Measurements from ENCODE around the gene ATR. TPM values are rescaled to one million over a fixed set of nuclear protein-coding genes. Genes with fewer than 3 reads are reported as not detected.
"Not testable (repeated sequence)": the region's sequence is repeated elsewhere in the genome, so short reads cannot be mapped to it uniquely, and the experiment has no call there.

The ATR gene
- total RNA-seq, 4 donors from 2014 or later: 15.0 to 36.0 (median 15.9) TPM

DNA sequence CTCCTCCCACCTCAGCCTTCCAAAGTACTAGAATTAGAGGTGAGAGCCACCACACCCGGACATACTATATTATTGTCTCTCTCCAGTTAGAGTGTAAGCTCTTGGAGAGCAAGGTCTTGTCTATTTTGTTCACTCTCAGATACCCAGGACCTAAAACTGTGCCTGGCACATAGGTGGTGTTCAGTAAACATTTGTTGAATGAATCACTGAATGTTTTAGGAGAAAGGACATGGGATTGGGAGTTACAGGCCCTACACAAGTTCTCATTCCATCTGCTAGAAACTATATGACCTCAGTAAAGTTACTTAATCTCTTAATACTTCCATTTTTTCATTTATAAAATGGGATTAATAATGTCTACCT lies 1.5 kb upstream of the ATR start:
- no peaks in the 10 kb centered on the region for H3K27me3 ChIP-seq
- 95% methylated on average over 1 of the region's 1 CpG for WGBS
- H3K4me1 ChIP-seq: peaks cover 29% of the 10 kb centered on the region
- no peak for DNase-seq (ENCODE audit: low spot score in 2 of 2)
- TF ChIP-seq, protein P1, sequence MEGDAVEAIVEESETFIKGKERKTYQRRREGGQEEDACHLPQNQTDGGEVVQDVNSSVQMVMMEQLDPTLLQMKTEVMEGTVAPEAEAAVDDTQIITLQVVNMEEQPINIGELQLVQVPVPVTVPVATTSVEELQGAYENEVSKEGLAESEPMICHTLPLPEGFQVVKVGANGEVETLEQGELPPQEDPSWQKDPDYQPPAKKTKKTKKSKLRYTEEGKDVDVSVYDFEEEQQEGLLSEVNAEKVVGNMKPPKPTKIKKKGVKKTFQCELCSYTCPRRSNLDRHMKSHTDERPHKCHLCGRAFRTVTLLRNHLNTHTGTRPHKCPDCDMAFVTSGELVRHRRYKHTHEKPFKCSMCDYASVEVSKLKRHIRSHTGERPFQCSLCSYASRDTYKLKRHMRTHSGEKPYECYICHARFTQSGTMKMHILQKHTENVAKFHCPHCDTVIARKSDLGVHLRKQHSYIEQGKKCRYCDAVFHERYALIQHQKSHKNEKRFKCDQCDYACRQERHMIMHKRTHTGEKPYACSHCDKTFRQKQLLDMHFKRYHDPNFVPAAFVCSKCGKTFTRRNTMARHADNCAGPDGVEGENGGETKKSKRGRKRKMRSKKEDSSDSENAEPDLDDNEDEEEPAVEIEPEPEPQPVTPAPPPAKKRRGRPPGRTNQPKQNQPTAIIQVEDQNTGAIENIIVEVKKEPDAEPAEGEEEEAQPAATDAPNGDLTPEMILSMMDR (IDR thresholded peaks at IDR 0.05): no peak
- TF ChIP-seq POLR2A (IDR thresholded peaks at IDR 0.05) (no peak), POLR2AphosphoS5 (IDR thresholded peaks at IDR 0.05) (no peak), EP300 (IDR thresholded peaks at IDR 0.05) (no peak)
- H3K9me3 ChIP-seq: no peaks in the 10 kb centered on the region
- H3K36me3 ChIP-seq: no peaks in the 10 kb centered on the region
- no peak overlapping the region for H3K4me3 ChIP-seq
- H3K27ac ChIP-seq: no peak overlapping the region

DNA sequence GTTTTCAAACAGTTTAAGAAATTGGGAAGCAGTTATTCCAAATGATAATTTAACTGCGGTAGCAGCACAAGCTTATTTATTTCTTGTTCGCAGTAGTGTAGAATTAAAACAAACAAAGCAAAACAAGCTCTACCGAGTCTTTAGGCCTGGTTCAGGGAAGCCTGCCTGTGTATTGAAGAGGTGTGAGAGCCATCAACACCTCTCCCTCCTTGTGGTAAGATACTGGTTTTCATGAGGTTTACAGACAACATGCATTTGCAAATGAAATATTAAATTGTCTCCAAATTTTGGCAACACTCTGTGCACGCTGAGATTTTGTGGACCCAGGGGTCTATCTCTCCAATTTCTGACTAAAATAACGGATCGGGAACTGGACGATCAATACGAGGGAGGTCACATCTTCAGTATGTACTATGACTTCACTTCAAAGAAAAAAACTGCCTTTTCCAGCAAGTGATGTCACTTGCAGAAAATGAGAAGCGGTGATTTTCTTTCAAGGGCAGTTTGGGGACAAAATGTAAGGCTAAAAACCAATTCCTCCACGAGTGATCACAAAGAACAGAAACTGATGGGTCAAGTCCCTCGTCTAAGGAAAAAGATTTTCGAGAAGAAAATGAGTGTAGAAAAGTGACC lies 721 bp downstream of the ATR start:
- H3K4me1 ChIP-seq: peaks cover 36% of the 10 kb centered on the region
- peak overlapping the region; percentile 94 for H3K27ac ChIP-seq
- 5% methylated on average over 12 of the region's 12 CpGs for WGBS
- DNase-seq (ENCODE audit: low spot score in 2 of 2): no peak
- TF ChIP-seq, protein P1 (IDR thresholded peaks at IDR 0.05): no peak
- TF ChIP-seq POLR2A (IDR thresholded peaks at IDR 0.05) (no peak), EP300 (IDR thresholded peaks at IDR 0.05) (no peak), POLR2AphosphoS5 (IDR thresholded peaks at IDR 0.05) (no peak)
- peak overlapping the region; percentile 85 for H3K4me3 ChIP-seq
- no peaks in the 10 kb centered on the region for H3K36me3 ChIP-seq
- no peaks in the 10 kb centered on the region for H3K27me3 ChIP-seq
- H3K9me3 ChIP-seq: no peaks in the 10 kb centered on the region

DNA sequence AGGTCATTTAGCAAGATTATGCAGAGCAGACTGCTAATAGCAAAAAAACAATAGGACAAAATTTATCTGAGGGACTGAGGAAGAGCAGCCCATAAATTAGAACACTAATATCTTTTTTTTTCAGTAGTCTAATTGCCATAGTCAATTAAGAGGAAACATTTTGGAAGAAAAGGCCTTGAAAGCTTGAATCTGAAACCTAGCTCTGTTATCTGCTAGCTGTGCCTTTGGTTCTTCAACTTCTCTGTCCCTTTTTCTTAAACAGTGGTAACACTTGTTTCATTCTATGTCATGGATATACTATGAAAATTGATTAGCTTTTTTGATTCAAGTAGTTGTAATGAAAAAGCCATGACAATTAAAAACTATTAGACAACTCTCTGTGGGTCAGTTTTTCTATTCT lies 1.7 kb downstream of the ATR start:
- H3K4me1 ChIP-seq: peaks cover 36% of the 10 kb centered on the region
- no peaks in the 10 kb centered on the region for H3K36me3 ChIP-seq
- no peak overlapping the region for H3K4me3 ChIP-seq
- TF ChIP-seq EP300 (IDR thresholded peaks at IDR 0.05): no peak
- TF ChIP-seq POLR2A (IDR thresholded peaks at IDR 0.05): no peak
- no peak overlapping the region for H3K27ac ChIP-seq
- no peaks in the 10 kb centered on the region for H3K9me3 ChIP-seq
- DNase-seq (ENCODE audit: low spot score in 2 of 2): no peak
- H3K27me3 ChIP-seq: no peaks in the 10 kb centered on the region

DNA sequence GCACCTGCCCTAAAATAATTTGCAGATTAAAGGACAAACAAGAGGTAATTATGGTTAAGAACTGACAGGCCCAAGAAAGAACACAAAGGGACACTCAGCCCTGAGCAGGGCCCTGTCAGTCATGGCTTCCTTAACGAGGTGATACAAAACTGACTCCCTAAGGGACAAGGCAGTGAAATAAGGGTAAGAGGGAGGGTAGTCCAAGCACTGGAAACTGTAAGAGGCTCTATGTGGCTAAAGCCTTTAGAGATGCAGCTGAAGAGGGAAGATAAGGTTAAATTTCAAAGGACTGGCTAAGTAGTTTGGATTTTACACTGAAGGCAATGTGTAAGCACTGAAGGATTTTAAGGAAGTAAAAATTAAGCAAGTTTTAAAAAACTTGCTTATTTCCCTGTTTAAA lies 3.9 kb downstream of the ATR start:
- WGBS: 46% methylated on average over 1 of the region's 1 CpG
- Histone ChIP-seq H3K4me3 (no peak overlapping the region), H3K9me3 (no peaks in the 10 kb centered on the region), H3K27me3 (no peaks in the 10 kb centered on the region), H3K36me3 (no peaks in the 10 kb centered on the region), H3K27ac (no peak overlapping the region), H3K4me1 (peaks cover 35% of the 10 kb centered on the region)
- DNase-seq (ENCODE audit: low spot score in 2 of 2): no peak
- TF ChIP-seq, protein P1 (IDR thresholded peaks at IDR 0.05): no peak
- TF ChIP-seq EP300 (IDR thresholded peaks at IDR 0.05): no peak
- TF ChIP-seq POLR2A (IDR thresholded peaks at IDR 0.05): no peak
- no peak for TF ChIP-seq POLR2AphosphoS5 (IDR thresholded peaks at IDR 0.05)

DNA sequence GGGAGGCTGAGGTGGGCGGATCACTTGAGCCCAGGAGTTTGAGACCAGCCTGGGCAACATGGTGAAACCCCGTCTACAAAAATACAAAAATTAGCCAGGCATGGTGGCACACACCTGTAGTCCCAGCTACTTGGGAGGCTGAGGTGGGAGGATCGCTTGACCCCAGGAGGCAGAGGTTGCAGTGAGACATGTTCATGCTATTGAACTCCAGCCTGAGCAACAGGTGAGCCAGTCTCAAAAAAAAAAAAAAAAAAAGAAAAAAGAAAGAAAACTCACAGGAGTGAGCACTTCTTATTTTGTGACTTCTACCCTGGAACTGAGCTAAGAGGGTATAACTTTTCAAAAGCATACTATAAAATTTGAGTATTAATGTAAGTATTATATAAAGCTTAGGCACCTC lies 4.3 kb downstream of the ATR start:
- H3K36me3 ChIP-seq; H3K27me3 ChIP-seq; H3K9me3 ChIP-seq; DNase-seq (ENCODE audit: low spot score in 2 of 2); H3K4me3 ChIP-seq; H3K27ac ChIP-seq: not testable (repeated sequence)
- peaks cover 30% of the 10 kb centered on the region for H3K4me1 ChIP-seq
- 90% methylated on average over 3 of the region's 3 CpGs for WGBS

DNA sequence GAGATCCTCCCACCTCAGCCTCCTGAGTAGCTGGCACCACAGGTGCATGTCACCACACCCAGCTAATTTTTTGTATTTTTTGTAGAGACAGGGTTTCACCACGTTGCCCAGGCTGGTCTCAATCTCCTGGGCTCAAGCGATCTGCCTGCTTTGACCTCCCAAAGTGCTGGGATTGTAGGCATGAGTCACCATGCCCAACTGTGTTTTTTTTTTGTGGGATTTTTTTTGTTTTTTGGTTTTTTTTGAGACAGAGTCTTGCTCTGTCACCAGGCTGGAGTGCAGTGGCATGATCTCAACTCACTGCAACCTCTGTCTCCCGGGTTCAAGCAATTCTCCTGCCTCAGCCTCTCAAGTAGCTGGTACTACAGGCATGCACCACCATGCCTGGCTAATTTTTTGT lies 9.1 kb downstream of the ATR start:
- H3K27ac ChIP-seq; H3K9me3 ChIP-seq; DNase-seq (ENCODE audit: low spot score in 2 of 2); H3K27me3 ChIP-seq; H3K4me3 ChIP-seq; H3K4me1 ChIP-seq: not testable (repeated sequence)
- 94% methylated on average over 3 of the region's 3 CpGs for WGBS
- peaks cover 12% of the 10 kb centered on the region for H3K36me3 ChIP-seq

DNA sequence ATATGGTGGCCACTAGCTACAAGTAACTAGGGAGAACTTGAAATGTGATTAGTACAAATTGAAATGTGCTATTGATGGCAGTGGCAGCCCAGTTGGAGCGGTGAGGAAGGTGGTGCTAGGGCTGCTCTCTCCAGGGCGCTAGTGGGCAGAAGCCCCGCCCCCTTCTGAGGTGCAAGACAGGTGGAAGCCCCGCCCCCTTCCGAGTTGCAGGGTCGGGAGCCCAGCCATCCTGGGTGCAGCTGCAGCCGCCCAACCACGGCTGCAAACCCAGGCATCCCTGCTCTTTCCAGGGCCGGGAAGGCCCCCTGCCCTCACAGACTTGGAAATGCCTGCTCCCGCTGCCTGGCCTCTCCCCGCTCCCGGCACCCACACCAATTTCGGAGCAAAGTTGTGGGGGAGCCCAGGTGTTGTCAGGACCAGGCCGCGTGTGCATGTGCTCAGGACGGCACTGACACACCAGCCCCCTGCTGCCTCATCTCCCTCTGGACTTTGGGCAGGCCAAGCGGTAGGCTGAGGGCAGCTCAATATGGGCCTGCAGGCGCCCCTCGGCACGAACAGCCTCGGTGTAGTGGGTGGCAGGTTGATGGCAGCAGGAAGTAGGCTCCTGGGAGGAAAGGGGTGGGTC lies 10.0 kb downstream of the ATR start:
- Histone ChIP-seq H3K4me1 (no peaks in the 10 kb centered on the region), H3K36me3 (peaks cover 17% of the 10 kb centered on the region), H3K27ac (no peak overlapping the region), H3K4me3 (no peak overlapping the region), H3K9me3 (no peaks in the 10 kb centered on the region), H3K27me3 (no peaks in the 10 kb centered on the region)
- no peak for DNase-seq (ENCODE audit: low spot score in 2 of 2)
- 77% methylated on average over 14 of the region's 21 CpGs for WGBS
- TF ChIP-seq POLR2AphosphoS5 (IDR thresholded peaks at IDR 0.05) (no peak), EP300 (IDR thresholded peaks at IDR 0.05) (no peak), POLR2A (IDR thresholded peaks at IDR 0.05) (no peak)
- TF ChIP-seq, protein P1 (IDR thresholded peaks at IDR 0.05): no peak
